Measurements from ENCODE around the gene OR2Z1.
"Not testable (repeated sequence)": the region's sequence is repeated elsewhere in the genome, so short reads cannot be mapped to it uniquely, and the experiment has no call there.

The OR2Z1 gene

GRCh38 chr19:8731428-8732169, 10.2 kb downstream of the OR2Z1 start:
- in situ Hi-C loops (cut with MboI; ENCODE audit: low sequenced_read_pairs, unreplicated experiment), result no loop called here
- no peak for DNase-seq (ENCODE audit: low spot score)
- no peak for TF ChIP-seq CTCF (IDR thresholded peaks at IDR 0.05; ENCODE audit: borderline replicate concordance, control extremely low read depth, extremely low read depth, insufficient read depth, missing control alignments)

GRCh38 chr19:8738377-8738776, 16.9 kb downstream of the OR2Z1 start:
- no peak for DNase-seq (ENCODE audit: low spot score)
- in situ Hi-C loops (cut with MboI; ENCODE audit: low sequenced_read_pairs, unreplicated experiment), result no loop called here
- TF ChIP-seq CTCF (IDR thresholded peaks at IDR 0.05; ENCODE audit: borderline replicate concordance, control extremely low read depth, extremely low read depth, insufficient read depth, missing control alignments), result no peak

GRCh38 chr19:8739291-8740065, 18.0 kb downstream of the OR2Z1 start:
- in situ Hi-C loops (cut with MboI; ENCODE audit: low sequenced_read_pairs, unreplicated experiment); DNase-seq (ENCODE audit: low spot score): not testable (repeated sequence)

GRCh38 chr19:8767257-8767656, 45.8 kb downstream of the OR2Z1 start:
- DNase-seq (ENCODE audit: low spot score); in situ Hi-C loops (cut with MboI; ENCODE audit: low sequenced_read_pairs, unreplicated experiment): not testable (repeated sequence)

- DNase-seq (ENCODE audit: low spot score); in situ Hi-C loops (cut with MboI; ENCODE audit: low sequenced_read_pairs, unreplicated experiment): not testable (repeated sequence)
Measured at GRCh38 chr19:8769265-8769664, 47.8 kb downstream of the OR2Z1 start.

- in situ Hi-C loops (cut with MboI; ENCODE audit: low sequenced_read_pairs, unreplicated experiment); DNase-seq (ENCODE audit: low spot score): not testable (repeated sequence)
Measured at GRCh38 chr19:8773587-8773986, 52.2 kb downstream of the OR2Z1 start.

Data from GM13976 (cell line).